NT2/D1 (cell line): ENCODE data around the gene MEMO1.

Experiments used
- DNase-seq: peaks from one replicate; pipeline ENCODE4 v3.0.0-alpha.2; 2011; ENCODE audit warnings: low read depth, low spot score
- H3K27me3 ChIP-seq: 2 replicates; pipeline ENCODE4 v1.6.0; 2011; ENCODE audit warnings: mild to moderate bottlenecking; ENCODE audit not compliant: insufficient read length, insufficient read depth
- H3K36me3 ChIP-seq: 2 replicates; pipeline ENCODE4 v1.6.1; 2011; ENCODE audit warnings: mild to moderate bottlenecking, low read length, mixed read lengths; ENCODE audit not compliant: insufficient read depth, insufficient read length
- H3K4me1 ChIP-seq: 2 replicates; pipeline ENCODE4 v1.5.1; 2011; ENCODE audit not compliant: insufficient read depth, insufficient read length
- H3K4me3 ChIP-seq: 2 replicates; pipeline ENCODE4 v1.5.1; 2011; ENCODE audit warnings: low read depth; ENCODE audit not compliant: insufficient read length
- H3K9ac ChIP-seq: 2 replicates; pipeline ENCODE4 v1.6.0; 2011; ENCODE audit warnings: low read depth; ENCODE audit not compliant: insufficient read length
- H3K9me3 ChIP-seq: 2 replicates; pipeline ENCODE4 v1.5.1; 2011; ENCODE audit warnings: mild to moderate bottlenecking, low read length; ENCODE audit not compliant: insufficient read depth
- SUZ12 ChIP-seq: IDR thresholded peaks from 2 replicates; pipeline ENCODE4 v1.6.1; 2011; ENCODE audit not compliant: insufficient read length, insufficient read depth; ENCODE audit errors: extremely low read depth
- YY1 ChIP-seq: IDR thresholded peaks from 2 replicates; pipeline ENCODE4 v1.6.1; 2011; ENCODE audit not compliant: insufficient read length, insufficient read depth
- ZNF274 ChIP-seq: IDR thresholded peaks from 2 replicates; pipeline ENCODE4 v1.6.1; 2011; ENCODE audit warnings: mild to moderate bottlenecking, low read depth, low read length

MEMO1 gene

DNA sequence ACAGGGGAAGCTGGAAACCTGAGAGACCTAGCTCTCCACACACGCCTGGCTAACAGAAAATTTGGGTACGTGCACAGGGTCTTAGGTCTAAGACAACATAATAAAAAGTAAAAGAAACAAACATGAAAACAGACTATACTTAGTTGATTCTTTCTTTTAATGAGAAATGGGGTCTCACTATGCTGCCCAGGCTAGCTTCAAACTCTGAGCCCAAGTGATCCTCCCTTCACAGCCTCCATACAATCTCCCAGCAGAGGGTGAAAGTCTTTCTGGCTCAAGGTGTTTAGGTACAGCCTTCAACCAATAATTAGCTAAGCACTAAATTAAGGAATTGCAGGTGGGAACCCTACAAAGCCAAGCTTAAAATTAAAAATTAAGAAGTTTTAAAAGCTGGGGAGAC is 116.2 kb downstream of the MEMO1 start:
- Histone ChIP-seq H3K9ac (no peak overlapping the region), H3K4me1 (no peaks in the 10 kb centered on the region), H3K27me3 (no peaks in the 10 kb centered on the region), H3K9me3 (no peaks in the 10 kb centered on the region), H3K4me3 (no peak overlapping the region), H3K36me3 (peaks cover 8% of the 10 kb centered on the region)
- TF ChIP-seq SUZ12 (no peak), YY1 (no peak), ZNF274 (no peak)
- no peak for DNase-seq

DNA sequence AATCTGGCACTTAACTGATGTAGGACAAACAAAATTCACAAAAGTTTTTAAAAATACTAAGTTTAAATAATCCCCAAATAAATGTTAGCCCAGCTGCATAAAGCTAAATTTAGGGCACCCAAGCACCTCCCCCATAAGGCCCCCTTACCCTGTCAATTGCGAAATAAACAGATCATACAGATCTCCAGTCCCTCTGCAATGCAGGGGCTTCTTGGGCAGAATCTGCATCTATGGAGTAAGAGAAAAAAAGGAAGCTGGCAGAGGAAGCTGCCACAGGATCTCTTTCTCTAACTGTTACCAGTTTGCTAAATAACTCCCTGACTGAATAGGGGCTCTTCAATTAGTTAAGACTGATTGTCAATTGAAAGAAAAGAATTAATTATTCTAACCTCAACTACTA is 117.7 kb downstream of the MEMO1 start:
- H3K4me3 ChIP-seq, result no peak overlapping the region
- no peak for DNase-seq
- no peaks in the 10 kb centered on the region for H3K27me3 ChIP-seq
- TF ChIP-seq YY1, result no peak
- no peak for TF ChIP-seq ZNF274
- TF ChIP-seq SUZ12, result no peak
- no peaks in the 10 kb centered on the region for H3K9me3 ChIP-seq
- no peaks in the 10 kb centered on the region for H3K4me1 ChIP-seq
- no peak overlapping the region for H3K9ac ChIP-seq
- H3K36me3 ChIP-seq, result peaks cover 8% of the 10 kb centered on the region

DNA sequence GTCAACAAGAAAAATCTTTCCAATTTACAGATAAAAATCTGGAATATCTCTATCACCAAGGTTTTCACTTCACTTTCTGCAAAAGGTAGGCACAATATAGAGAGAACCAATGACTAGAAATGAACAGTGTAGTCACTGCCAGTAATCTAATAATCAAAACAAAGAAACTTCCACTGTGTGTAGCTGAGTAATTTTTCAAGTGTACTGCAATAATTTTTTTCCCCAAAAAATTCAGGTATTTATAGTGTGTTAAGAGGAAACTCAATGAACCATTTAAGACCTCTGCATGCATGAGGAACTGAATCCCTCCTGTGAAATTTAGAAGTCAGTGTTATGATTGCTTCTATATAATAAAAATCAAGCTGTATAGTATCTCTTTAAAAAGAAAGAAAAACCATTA is 121.8 kb downstream of the MEMO1 start:
- no peaks in the 10 kb centered on the region for H3K4me1 ChIP-seq
- H3K4me3 ChIP-seq, result no peak overlapping the region
- H3K36me3 ChIP-seq, result peaks cover 8% of the 10 kb centered on the region
- DNase-seq, result no peak
- no peaks in the 10 kb centered on the region for H3K9me3 ChIP-seq
- H3K27me3 ChIP-seq, result no peaks in the 10 kb centered on the region
- TF ChIP-seq SUZ12 (no peak), ZNF274 (no peak), YY1 (no peak)
- no peak overlapping the region for H3K9ac ChIP-seq

DNA sequence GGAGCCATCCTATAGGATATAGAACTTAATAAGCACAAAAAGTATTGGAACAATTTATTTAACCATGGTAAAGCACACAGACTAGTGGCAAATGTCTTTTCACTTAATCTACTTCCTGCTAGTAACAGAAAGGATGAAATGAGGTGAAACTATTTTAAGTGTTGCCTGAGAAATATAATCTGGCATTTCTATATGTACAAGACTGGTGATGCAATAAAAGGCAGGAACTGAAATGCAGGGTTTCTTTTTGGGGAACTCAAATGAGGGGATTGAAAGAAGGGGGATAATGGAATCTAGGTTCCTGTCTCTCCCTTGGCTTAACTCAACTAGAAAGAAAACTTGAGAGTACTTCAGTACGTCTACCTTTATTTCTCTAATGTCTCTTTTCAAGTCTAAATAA is 122.3 kb downstream of the MEMO1 start:
- no peak for DNase-seq
- no peaks in the 10 kb centered on the region for H3K4me1 ChIP-seq
- no peaks in the 10 kb centered on the region for H3K27me3 ChIP-seq
- H3K36me3 ChIP-seq, result peaks cover 8% of the 10 kb centered on the region
- no peak overlapping the region for H3K4me3 ChIP-seq
- H3K9ac ChIP-seq, result no peak overlapping the region
- H3K9me3 ChIP-seq, result no peaks in the 10 kb centered on the region
- TF ChIP-seq SUZ12, result no peak

DNA sequence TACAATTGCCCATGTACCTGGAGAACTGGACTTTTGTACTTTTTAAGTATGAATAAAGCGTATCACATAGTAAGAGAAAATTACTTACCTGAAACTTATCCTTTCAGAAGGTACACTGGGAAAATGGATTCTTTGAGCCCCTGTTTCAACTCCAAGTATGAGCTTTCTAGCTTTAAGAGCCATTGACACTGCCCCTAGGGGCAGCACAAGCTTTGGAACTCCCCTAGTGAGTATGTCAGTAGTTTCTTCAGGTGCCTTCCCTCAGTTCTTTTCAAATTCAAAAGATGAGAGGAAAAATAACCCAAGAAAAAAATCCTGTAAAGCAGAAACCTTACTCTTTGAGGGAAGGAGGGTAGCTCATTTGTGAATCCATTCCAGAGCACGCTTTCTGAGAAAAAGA is 124.1 kb downstream of the MEMO1 start:
- Histone ChIP-seq H3K9ac (no peak overlapping the region), H3K4me1 (no peaks in the 10 kb centered on the region), H3K4me3 (no peak overlapping the region), H3K36me3 (peaks cover 14% of the 10 kb centered on the region), H3K9me3 (no peaks in the 10 kb centered on the region), H3K27me3 (no peaks in the 10 kb centered on the region)
- peak; percentile 50 for DNase-seq
- TF ChIP-seq ZNF274 (no peak), SUZ12 (no peak), YY1 (no peak)

DNA sequence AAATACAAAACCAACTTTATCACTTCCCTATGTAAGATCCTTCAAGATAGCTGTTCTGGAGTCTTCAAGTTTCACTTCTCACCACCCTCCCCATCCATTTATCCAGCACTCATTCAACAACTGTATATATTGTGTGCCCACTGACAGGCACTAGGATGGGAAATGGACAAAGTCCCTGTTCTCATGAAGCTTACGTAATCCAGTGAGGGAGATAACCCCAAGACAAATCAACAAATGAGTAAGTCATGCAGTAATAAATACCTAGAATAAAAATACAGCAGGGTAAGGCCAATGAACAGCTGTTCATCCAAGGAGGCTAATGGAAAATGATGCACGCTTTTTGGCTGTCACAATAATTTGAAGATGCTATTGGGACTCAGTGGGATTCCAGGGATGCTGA is 133.8 kb downstream of the MEMO1 start:
- peaks cover 5% of the 10 kb centered on the region for H3K36me3 ChIP-seq
- TF ChIP-seq SUZ12 (no peak), YY1 (no peak), ZNF274 (no peak)
- no peak for DNase-seq
- no peaks in the 10 kb centered on the region for H3K27me3 ChIP-seq
- H3K4me3 ChIP-seq, result no peak overlapping the region
- H3K4me1 ChIP-seq, result no peaks in the 10 kb centered on the region
- H3K9ac ChIP-seq, result no peak overlapping the region
- H3K9me3 ChIP-seq, result no peaks in the 10 kb centered on the region

DNA sequence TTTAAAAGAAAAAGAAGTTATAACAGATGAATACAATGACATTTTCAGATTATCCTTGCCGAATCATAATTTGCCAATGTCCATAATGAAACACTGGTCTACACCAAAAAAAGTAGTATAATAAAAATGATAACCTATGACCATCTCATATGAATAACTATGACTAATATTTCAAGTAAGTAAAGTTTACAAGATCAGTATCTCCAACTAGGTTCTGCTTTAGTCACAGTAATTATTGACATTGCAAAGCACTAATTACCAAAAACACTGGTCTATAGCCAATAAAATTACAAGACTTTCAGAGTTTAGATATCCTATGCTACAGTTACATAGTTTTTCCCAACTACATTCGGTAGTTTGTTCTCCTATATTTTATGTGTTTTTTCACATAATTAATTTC is 136.7 kb downstream of the MEMO1 start:
- Histone ChIP-seq H3K27me3 (no peaks in the 10 kb centered on the region), H3K4me3 (no peak overlapping the region), H3K4me1 (no peaks in the 10 kb centered on the region), H3K9ac (no peak overlapping the region), H3K9me3 (no peaks in the 10 kb centered on the region), H3K36me3 (no peaks in the 10 kb centered on the region)
- DNase-seq, result no peak
- TF ChIP-seq YY1, result no peak
- no peak for TF ChIP-seq SUZ12
- no peak for TF ChIP-seq ZNF274

DNA sequence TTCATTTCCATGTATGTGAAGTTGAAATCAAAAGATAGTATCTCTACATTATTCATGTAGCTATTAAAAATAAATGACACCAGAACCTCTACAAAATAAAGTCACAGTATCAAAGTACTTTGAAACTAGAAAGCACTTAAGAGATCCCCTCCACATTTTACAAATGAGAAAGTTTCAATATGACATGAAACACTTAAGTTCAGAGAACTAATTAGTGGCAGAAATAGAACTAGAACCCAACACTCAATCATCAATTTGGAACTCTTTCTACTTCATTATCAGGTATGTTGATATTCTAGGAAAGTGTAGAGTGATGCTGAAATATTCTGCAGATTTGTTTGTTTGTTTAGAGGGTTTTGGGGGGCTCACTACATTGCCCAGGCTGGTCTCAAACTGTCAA is 145.6 kb downstream of the MEMO1 start:
- Histone ChIP-seq H3K36me3 (no peaks in the 10 kb centered on the region), H3K27me3 (no peaks in the 10 kb centered on the region), H3K9me3 (no peaks in the 10 kb centered on the region), H3K4me1 (no peaks in the 10 kb centered on the region), H3K4me3 (no peak overlapping the region), H3K9ac (no peak overlapping the region)
- no peak for DNase-seq
- TF ChIP-seq YY1 (no peak), SUZ12 (no peak), ZNF274 (no peak)
